Measurements from ENCODE around the gene NENF.
A peak's percentile ranks its signal among the peaks of the same experiment; 100 is the strongest.
"Not testable (repeated sequence)": the region's sequence is repeated elsewhere in the genome, so short reads cannot be mapped to it uniquely, and the experiment has no call there.

Gene NENF

DNA sequence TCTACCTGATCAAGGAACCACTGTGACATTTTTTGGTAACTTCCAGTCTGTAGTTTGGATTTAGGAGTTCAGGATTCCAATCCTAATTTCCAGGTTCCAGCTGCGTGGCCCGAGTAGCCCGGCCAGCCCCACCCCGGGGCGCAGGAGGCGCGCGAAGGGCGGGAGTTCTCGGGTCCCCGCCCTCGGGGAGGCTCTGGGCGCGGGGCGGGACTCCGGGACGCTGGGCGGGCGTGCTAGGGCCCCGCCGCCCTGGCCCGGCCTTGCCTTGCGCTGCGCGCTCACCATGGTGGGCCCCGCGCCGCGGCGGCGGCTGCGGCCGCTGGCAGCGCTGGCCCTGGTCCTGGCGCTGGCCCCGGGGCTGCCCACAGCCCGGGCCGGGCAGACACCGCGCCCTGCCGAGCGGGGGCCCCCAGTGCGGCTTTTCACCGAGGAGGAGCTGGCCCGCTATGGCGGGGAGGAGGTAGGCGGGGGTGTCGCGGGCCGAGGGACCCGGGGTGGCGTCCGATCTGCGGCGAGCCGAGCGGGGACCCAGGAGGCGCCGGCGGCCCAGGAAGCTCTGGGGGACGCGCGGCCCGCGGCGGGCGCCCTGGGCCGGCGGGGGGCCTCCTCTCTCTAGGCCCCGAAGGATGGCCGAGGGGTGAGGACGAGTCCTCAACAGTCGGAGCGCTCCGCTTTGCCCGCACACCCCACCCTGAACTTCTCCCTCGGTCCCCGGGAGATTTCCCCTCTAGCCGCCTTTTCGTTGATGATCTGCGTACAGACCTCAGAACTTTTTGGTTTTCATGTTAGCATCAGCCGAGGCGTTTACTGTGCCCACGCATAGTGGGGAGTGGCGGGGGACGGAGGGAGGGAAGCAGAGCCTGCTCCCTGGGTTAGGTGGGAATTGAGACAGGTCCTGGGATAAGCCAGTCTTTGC is at the start of gene NENF:
NENF (plus strand) TSS at position 260 of the 916 bp plus-strand sequence; CDS start at position 284, 24 bp downstream.
- peak; percentile 63 for DNase-seq (ENCODE audit: low read depth)

DNA sequence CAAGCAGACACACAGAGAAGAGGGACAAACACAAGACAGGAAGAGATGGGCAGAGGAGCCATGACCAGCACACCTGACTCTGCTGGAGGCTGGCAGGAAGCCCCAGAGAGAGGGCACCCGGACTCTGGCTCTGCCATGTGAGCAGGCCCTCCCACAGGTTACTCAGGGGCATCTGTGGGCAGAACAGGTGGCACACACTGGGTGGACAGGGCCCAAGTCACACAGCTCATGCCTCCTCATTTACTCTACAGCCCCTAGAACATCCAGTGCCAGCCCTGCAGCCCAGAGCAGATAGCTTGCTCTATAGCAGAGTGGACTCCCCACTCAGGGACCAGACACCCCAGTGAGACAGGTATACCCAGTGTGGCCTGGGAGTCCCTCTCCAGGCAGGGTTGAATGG is 46.7 kb upstream of the NENF start:
- DNase-seq (ENCODE audit: low read depth), result no peak

DNA sequence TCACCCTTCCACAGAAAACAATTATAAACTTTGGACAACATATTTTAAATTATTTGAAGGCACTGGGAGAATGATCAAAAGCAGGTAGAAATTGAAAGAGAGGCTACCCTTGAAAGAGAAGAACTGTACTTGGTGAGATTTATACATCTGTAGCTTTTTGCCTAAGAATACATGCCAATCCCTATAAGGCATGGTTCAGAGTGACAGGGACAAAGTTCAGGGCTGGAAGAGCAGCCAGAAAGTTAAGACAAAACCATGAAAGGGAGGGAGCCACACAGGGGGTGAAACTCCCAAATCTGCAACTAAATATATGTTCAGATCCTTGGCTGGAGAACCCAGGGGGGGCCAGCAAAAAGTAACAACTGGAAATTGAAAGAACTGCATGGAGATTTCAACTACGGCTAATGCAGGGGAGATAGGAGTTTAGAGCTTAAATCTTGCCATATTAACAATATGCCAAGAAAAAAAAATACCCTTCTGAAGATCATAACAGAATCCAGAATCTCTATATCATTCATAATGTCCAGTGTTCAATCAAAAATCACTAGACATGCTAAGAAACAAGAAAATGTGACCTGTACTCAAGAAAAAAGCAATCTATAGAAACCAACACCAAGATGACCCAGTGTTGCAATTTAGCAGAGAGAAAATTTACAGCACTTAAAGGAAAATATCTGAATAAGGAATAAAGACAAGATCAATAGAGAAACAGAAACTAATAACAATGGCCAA is 43.6 kb upstream of the NENF start:
- no peak for DNase-seq (ENCODE audit: low read depth)

DNA sequence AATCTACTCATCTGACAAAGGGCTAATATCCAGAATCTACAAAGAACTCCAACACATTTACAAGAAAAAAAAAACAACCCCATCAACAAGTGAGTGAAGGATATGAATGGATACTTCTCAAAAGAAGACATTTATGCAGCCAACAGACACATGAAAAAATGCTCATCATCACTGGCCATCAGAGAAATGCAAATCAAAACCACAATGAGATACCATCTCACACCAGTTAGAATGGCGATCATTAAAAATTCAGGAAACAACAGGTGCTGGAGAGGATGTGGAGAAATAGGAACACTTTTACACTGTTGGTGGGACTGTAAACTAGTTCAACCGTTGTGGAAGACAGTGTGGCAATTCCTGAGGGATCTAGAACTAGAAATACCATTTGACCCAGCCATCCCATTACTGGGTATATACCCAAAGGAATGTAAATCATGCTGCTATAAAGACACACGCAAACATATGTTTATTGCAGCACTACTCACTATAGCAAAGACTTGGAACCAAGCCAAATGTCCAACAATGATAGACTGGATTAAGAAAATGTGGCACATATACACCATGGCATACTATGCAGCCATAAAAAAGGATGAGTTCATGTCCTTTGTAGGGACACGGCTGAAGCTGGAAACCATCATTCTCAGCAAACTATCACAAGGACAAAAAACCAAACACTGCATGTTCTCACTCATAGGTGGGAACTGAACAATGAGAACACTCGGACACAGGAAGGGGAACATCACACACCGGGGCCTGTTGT is 36.9 kb upstream of the NENF start:
- not testable (repeated sequence) for DNase-seq (ENCODE audit: low read depth)

DNA sequence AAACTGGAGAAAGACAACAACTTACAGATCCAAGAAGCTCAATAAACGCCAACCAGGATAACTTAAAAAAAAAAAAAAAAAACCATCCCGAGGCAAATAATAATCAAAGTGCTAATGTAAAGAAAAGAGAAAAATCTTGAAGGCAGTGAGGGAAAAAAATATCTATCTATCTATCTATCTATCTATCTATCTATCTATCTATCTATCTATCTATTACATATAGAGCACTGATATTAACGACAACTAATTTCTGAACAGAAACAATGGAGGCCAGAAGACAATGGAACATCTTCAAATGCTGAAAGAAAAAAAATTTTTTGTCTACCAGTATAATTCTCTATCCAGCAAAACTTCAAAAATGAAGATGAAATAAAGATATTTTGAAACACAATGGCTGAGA is 36.1 kb upstream of the NENF start:
- DNase-seq (ENCODE audit: low read depth), result peak; percentile 13

DNA sequence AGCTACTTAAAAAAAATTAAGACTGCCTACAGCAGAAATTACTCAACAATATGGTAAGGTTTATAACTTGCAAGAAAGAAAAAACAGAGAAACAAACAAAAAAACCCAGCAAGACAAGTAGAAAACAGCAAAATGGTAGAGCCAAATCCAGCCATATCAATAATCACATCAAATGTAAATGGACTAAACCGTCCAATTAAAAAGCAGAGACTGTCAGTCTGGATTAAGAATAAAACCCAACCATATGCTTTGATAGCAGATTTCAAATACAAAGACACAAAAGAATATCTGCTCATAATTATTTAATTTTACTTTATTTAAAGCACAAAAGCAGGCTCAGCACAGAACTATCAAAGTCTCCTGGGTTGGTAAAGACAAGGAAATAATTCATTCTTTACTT is 35.5 kb upstream of the NENF start:
- DNase-seq (ENCODE audit: low read depth), result no peak

DNA sequence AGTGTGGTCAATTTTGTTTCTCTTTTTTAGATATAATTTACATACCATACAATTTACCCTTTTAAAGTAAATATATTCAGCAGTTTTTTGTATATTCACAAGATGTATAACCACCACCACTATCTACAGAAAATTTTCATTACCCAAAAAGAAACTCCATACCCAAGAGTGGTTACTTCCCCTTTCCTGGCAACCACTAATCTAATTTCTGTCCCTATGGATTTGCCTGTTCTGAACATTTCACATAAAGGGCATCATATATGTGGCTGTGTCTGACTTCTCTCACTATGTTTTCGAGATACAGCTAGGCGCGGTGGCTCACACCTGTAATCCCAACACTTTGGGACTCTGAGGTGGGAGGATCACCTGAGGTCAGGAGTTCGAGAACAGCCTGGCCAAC is 31.7 kb upstream of the NENF start:
- no peak for DNase-seq (ENCODE audit: low read depth)

DNA sequence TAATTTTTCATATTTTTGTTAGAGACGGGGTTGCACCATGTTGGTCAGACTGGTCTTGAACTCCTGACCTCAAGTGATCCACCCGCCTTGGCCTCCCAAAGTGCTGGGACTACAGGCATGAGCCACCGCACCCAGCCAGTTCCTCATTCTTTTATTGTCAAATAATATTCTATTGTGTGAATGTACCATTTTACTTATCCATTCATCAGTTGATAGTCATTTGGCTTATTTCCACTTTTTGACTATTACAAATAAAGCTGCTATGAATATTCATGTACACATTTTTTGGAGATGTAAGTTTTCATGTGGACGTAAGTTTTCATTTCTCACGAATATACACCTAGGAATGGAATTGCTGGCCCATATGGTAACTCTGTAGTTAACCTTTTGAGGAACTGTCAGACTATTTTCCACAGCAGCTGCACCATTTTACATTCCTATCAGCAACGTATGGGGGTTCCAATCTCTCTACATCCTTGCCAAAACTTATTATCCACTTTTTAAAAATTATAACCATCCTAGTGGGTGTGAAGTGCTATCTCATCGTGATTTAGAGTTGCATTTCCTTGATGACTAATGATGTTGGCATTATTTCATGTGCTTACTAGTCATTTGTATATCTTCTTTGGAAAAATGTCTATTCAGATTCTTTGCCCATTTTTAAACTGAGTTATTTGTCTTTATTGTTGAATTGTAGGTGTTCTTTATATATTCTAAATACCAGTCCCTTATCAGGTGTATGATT is 30.7 kb upstream of the NENF start:
- DNase-seq (ENCODE audit: low read depth), result peak; percentile 43

DNA sequence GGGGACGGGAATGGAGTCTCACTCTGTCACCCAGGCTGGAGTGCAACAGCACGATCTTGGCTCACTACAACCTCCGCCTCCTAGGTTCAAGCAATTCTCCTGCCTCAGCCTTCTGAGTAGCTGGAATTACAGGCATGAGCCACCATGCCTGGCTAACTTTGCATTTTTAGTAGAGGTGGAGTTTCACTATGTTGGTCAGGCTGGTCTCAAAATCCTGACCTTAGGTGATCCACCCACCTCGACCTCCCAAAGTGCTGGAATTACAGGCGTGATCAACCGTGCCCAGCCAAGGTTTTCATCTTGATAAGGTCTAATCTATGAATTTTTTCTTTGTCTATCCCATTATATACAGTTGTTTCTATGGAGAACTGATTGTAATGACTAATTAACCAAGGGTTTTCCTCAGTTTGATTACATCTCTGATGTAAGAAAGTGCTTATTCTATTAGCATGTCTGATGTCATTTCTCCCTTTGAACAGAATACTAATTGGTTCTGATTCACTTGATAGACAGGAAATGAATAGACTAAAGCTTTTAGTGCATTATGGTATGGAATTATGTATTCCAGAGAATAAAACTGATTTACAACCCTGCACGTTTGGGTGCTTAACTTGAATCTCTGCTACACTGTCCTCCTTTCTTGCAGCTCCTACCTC is 29.9 kb upstream of the NENF start:
- no peak for DNase-seq (ENCODE audit: low read depth)

DNA sequence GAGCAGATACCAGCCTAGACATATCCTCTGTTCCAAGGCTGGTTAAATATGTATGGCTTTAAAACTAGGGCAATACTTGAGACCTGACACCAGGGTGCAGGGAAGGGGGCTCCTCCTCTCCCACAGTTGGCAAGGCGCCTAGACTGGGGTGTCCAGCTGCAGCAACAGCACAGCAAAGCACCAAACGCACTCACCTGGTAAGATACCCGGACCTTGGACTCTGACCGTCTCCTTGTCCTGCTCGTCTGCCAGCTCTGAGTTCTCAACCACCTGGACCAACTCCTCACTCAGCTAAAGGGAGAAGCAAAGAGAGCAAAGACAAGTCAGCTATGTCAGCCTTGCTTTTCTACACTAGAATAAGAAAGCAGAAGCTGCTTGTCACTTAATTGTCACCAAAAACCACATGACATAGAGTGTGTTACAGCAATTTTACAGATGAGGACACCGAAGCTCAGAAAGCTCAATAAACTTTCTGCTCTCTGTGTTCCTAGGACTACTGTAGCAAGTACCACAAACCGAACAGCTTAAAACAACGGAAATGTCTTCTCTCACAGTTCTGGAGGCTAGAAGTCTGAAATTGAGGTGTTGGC is 22.4 kb upstream of the NENF start:
- no peak for DNase-seq (ENCODE audit: low read depth)

DNA sequence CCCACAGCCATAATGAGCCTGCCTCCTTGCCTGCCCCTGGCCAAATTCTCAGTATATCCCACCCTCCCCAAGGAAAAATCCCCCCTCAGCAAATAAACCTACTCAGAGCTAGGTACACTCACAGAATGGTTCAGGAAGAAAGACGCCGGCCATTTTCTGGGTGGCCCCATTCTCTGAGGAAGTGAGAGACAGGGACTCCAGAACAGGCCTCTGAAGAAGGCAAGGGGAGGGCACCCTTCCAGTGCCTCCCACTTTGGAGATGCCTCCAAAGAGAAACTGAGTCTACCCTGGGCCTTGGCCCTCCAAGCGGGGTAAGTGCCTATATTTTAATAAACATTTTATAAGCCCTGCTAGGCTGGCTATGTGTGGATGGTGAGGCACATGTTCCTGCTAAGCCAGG is 20.3 kb upstream of the NENF start:
- DNase-seq (ENCODE audit: low read depth), result no peak

DNA sequence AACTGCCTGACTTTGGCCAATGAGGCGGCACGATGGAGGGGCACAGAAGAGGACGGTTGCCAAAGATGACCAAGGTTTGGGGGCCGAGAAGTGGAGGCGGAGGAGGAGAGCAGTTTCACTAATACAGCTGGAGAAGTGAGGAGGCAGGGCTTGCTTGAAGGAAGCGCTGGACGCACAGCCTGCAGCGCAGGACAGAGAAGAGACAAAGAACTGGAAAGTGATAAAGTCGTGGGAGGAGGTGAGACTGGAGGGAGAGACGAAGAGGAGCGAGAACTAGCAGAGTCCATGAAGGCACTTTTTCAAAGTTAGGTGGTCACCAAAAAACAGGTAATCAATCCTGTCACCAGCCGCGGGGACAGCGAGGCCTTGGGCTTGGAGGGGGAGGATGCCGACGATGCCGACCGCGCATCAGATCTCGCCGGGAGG is 18.8 kb upstream of the NENF start:
- DNase-seq (ENCODE audit: low read depth), result no peak

DNA sequence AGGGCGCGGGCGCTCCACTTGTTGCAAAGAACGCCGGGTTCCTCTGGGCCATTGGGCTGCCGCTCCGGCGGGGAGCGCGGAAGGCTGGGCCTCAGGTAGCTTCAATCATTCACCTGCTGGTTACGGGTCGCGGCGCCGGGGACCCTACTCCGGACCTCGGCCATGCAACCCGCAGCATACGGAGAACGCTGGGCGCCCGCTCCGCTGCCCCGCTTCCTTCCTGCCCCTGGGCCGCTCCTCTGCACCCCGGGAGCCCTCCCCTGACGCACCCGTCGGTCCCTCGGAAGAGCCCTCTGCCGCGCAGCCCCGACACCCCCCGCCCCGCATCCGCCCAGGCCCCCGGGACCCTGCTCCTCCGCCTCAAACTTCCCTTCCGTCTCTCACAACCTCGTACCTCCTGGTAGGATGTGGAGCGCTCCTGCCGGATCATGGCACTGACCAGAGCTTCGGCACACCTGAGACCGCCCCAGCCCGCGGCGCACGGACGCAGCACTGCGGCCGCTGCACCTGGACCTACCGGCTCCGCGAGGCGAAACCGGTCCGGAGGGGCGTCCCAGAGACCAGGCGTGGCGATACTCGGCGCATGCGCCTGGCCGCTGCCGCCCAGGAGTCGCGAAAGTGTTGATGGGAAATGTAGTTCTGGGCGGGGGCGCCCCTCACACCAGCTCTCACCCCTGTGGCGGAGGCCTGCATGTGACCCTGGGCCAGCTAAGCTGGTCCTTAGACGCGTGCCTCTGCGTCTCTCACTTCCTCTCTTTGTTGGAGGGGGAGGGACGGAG is 18.2 kb upstream of the NENF start, which contains the start of gene PACC1:
PACC1 (minus strand) TSS at position 559 of the 779 bp plus-strand sequence; CDS start at position 430, 129 bp downstream.
- peak; percentile 67 for DNase-seq (ENCODE audit: low read depth)

DNA sequence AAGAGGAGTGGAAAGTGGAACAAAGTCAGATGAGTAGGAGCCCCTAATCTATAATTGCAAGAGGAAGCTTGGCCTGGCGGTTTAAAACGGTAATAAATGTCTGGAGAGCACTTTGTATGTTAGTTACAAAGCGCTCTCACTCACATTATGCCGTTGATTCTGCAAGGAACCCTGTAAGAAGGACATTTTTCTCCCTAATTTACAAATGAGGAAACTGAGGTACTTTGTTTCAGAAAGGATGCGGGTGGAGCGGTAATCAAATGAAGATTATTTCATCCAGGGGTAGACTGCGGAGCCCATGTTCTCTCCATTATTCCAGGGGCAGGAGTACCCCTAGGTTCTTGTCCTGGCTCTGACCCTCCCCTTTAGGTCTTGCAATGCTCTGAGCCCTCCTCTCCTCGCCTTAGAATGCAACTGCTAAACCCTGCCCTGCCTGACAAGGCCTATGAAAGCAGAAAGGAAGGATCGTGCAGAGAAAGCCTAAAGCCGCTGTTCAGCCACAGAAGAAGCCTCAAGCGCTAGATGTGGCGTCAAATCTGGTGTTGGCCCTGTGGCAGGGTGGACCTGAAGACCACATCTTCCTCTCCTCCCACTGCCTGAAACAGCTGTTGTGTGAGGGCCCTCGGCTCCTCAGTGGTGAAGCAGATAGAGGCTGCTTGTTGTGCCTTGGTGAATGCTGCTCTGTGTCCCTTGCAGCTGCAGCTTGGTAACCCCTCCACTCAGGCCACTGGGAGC is 17.4 kb upstream of the NENF start:
- DNase-seq (ENCODE audit: low read depth), result no peak

DNA sequence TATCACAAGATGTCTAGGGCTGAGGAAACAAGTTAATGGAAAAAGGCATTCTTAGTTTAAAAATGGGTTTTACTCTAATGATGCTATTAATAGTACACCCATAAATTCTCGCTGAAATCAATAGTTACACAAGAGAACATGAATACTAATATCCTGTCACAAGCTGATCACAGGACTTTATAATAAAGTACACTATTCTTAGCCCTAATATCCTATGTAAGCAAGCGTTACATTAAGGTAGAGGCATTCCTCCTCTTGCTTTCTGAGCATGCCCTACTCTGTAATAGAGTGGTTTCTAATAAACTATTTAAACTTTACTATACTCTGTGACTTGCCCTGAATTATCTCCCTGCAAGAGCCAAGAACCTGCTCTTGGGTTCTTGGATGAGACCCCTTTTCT is 11.6 kb upstream of the NENF start:
- DNase-seq (ENCODE audit: low read depth), result no peak

DNA sequence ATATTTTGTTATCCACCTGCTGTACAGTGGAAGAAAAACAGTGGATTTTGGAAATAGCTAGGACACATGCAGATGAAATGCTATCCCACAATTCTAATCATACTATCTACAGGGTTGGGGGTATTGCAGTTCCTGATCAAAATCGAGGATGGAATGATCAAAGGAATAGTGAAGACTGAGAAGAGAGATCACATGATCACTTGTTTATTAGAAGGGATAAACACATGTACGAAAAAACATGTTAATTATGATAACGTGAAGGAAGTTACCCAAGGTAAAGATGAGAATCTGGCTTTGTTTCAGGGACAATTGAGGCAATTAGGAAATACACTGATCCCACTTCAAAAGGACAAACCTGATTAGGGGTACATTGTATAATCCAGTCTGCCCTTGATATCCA is 8.8 kb upstream of the NENF start:
- no peak for DNase-seq (ENCODE audit: low read depth)

DNA sequence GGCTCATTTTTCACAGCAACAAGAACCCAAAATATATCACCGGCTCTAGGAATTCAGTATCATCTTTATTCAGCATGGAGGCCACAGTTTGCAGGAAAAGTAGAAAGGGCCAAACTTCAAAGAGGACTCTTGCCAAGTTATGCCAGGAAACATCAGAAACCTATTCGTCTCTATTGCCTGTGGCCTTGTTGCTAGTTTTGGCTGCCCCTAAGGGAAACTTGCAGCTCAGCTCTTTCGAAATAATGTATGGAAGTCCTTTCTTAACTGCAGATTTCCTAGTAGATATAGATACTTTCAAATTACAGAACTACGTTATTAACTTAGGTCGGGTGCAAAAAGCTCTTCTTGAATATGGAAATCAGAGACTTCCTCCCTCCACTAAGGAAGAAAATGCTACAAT is 4.2 kb upstream of the NENF start:
- no peak for DNase-seq (ENCODE audit: low read depth)

DNA sequence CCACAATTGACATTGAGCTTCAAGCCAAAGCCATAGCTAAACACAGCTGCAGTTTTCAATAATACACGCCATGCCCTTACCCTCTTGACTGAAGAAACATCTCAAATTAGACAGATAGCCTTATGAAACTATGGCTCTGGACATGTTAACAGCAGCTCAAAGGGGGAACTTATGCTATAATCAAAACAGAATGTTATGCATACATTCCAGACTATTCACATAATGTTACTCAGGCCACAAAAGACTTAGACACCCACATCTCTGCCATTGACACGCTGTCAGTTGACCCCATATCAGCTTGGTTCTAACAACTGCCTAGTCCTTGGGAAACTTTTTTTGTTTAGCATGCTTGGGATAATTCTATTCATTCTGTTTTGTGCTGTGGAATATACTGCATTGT is 2.3 kb upstream of the NENF start:
- DNase-seq (ENCODE audit: low read depth), result no peak

DNA sequence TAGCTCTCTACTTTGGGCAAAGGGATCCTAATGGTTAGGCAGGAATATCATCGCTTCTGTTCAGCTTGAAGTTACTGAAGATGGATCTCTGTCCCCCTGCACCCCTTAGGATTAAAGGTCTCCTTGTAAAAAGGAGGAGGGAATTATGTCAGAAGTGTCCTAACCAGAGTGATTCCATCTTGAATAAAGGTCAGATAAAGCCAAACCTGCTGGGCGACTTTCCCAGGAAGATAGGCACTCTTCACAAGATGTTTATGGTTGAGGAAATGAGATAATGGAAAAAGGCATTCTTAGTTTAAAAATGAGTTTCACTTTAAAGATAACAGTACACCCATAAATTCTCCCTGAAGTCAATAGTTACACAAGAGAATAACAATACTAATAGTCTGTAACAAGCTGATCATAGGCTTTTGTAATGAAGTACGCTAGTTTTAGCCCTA is 1.7 kb upstream of the NENF start:
- no peak for DNase-seq (ENCODE audit: low read depth)

All from amniotic epithelial cell (primary cell).